Head of caudate nucleus (tissue), 42 donors: Measurements from ENCODE around the gene CADM1.

Source experiments
- DNase-seq, 42 donors: peaks; one replicate each; pipeline versions ENCODE4 v3.0.0 to v3.0.0-alpha.2; 2020 to 2021; ENCODE audit warnings: mixed read lengths in 7 of 42
- intact Hi-C: fragments of 100-400 bp; cut with DNase I; formaldehyde crosslinking; loops from one replicate; pipeline ENCODE4 v1.15.0; 2022

The CADM1 gene

DNA sequence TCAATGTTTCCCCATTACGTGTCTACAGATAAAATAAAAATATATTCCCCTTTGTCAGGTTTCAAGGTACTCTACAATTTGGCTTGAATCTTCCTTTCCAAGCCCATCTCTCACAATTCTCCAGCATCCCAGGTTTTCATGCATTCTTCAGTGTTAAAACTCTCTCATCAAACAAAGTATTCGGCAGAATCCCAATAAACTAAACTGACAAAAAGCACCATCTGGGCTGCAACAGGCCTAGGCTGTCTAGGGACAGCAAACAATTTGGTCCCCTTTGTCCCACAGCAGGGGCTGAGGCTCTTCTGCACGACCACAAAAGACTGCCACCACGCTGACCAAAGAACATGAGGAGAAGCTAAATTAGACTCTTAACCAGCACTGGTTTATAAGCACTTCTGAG, 159.4 kb downstream of the CADM1 start:
- DNase-seq, result no peak
- intact Hi-C loops, result no loop called here

DNA sequence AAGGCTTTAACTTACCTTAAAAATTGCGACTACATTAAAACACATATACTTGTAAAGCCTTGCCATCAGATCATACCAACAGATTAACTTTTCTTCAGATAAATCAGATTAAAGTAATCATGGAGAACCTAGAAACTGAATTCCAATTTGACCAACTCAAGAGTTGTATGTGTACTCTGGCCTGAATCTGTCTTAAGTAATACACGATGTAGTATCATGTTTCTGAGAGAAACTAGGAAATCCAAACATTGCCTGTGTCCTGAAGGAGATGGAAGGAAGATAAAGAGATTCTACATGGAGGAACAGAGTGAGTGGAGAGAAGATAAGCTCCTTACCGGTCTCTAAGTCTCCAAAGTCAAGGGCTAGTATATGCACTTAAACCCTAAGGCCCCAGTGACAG, 162.1 kb downstream of the CADM1 start:
- no peak for DNase-seq
- intact Hi-C loops, result no loop called here

DNA sequence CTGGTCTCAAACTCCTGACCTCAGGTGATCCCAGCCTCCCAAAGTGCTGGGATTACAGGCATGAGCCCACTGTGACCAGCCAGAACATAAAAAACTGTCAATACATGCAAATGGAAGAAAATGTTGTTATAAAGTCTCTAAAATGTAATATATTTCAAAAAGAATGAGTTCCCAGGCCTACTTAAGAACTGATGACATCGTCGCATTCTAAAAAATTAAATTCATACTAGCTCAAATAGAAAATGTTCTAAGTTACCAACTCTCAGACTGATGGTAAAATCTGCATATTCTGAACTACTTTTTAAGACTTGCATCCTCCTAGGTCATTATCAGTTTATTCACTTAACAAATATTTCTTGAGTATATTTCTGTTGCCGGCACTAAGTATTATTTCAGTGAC, 163.3 kb downstream of the CADM1 start:
- DNase-seq, result no peak
- intact Hi-C loops, result no loop called here

DNA sequence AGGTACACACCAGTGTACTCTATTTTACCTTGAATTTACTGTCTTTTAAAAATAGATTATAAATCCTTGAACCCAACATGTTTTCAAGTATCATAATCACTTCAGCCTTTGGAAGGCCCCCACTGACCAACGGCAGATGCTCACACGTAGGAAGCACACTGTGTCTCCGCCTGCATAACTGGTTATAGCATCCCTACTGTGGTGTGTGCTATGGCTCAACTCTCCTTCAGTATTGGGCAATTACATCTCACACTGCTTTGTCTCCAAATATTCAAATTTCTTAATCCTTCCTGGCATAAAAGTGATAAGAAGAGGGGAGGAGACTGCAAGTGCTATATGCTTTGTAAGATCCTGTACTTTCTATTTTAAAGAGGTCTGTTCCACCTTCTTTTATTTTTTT, 165.7 kb downstream of the CADM1 start:
- intact Hi-C loops, result loop anchor here (5.0 kb wide), 1 partner anchor 164 kb away; the partner anchor contains the start of gene CADM1
- DNase-seq, result no peak

DNA sequence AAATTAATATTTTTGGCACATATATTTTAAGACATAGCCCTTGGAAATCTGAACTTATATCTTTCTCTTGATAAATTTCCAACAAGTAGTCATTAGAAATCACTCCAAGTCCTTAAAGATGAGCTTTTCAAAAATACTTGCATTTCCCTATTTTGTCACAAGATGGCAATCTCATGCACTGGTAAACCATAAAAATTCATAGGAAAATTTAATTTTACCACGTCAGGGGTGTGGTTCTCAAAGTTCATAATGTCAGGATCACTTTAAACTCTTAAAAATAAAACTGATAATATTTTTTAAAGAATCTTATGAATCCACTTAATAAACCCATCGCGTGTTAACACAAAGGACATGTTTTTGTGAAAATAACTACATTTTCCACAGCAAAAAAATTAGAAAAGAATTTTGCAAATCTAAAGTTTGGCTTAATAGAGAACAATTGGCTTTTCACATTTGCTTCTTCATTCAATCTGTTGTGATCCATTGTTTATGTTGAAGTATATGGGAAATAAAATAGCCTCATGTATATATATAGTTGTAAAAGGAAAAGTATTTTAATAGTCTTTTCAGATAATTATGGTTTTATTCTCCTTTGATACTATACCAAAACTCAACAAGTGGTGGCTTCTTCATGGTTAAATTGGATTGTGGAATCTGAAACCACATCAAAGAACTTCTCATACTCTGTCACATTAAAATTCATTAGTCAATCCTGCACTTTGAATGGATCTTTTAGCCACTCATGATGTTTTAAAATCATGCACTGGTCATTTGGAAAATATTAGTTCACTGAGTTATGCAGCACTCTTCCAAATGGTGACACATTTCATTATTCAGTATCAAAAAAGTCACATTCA, 169.1 kb downstream of the CADM1 start:
- DNase-seq, result peak in 1 of 42 donors; percentile 15
- intact Hi-C loops, result loop anchor here (5.0 kb wide), 1 partner anchor 167 kb away; the partner anchor contains the start of gene CADM1

DNA sequence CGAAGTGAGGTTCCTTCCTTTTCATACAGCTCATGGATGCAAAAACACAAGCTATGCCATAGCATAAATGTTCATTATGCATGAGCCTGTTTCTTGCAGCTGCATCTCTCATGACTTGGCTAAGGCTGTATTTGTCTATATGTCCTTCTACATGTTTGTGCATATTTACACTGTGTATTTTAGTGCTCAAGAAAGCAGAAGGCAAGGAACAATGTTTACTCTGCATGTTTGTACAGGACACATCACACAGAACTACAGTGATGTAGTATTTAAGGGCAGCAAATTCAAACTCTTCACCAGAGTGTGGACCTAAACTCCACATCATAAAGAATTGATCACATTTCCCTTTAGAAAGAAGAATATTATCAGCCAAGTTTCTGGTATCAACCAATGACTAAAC, 170.3 kb downstream of the CADM1 start:
- intact Hi-C loops, result no loop called here
- DNase-seq, result no peak

DNA sequence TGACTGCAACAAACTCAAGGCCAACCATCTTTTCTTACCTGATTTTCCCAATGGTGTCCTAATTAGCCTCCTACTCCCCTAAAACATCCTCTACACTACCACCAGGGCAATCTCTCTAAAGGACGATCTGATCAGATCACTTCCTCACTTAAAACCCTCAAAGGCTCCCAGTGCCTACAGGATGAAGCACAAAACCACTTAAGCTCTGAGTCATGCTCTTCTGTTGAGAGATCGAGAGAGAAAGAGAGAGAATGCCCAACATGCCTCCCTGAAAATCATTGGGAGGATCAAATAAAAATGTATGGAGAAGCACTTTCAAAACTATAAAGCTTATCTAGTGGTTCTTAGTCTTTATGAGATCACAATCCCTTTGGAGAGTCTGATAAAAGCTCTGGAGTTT, 171.1 kb downstream of the CADM1 start:
- intact Hi-C loops, result no loop called here
- DNase-seq, result no peak

DNA sequence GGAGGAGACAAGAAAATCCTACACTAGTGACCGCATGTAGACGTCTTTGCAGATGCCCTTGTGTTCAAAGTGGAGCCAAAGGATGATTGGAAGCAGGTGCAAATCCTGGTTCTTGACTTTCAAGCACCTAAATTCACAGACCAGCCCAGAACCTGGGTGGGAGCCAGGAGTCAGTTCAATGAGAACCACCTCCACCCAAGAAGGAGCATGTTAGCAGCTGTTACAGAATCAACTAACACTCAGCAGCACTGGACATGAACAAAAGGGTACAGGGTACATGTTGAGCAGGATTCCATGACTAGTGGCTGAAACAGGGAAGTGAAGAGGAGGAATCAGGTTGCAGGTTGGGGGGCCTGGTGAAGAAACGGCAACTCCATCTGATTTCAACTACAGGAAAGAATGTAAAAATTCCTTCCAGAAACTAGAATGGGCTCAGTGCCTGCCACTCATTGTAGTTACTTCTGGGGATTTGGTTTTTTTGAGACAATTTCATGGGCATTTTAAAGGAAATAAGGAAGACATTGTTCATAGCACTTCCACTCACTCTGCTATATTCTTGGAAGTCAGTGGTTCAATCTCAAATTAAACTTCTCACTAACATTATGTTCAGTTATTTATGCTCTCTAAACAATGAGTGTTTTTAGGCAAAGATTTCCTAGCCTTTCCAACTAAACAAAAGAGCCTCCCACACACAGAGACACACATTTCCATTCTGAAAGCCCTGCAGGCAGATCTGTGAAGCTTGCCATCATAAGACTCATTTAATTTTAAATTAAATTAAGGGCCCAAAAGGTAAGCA, 173.3 kb downstream of the CADM1 start:
- no peak for DNase-seq

DNA sequence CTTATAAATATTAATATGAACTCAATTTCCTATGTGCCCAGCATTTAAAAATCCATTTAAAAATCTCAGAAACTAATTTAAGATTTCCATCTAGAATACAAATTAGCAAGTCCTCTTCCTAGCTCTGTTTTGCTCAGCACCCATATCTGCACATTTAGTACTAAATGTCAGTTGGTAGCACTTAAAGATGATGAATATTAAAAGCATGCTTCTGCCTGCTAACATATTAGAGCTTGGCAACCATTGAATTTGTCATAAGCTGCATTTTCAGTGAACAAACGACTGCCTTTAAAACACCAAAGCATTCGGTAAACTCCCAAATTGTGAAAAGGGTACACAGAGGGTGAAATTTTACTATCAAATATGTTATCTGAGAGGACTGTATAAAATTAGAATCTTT, 177.7 kb downstream of the CADM1 start:
- intact Hi-C loops, result no loop called here
- DNase-seq, result no peak

More for the DNA sequence above, 173.3 kb downstream of the CADM1 start:
- intact Hi-C loops, result no loop called here

DNA sequence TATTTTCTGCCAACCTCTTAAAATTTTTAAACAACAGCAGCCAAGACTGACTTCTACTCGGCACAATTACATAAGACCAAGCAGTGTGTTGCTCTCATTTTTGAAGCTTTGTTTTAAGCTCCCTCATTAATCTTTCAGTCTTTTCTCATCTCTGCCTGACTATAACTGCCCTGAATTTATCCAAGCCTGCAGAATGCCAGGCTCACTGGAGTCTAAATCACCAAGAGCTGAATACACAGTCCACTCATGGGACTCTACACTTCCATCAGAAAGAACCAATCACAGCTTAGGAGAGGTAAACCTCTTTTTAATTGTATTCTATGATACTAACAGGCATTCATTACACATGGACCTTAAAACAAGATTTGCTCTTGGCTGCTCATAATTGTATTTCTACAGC, 178.7 kb downstream of the CADM1 start:
- DNase-seq, result no peak
- intact Hi-C loops, result no loop called here

DNA sequence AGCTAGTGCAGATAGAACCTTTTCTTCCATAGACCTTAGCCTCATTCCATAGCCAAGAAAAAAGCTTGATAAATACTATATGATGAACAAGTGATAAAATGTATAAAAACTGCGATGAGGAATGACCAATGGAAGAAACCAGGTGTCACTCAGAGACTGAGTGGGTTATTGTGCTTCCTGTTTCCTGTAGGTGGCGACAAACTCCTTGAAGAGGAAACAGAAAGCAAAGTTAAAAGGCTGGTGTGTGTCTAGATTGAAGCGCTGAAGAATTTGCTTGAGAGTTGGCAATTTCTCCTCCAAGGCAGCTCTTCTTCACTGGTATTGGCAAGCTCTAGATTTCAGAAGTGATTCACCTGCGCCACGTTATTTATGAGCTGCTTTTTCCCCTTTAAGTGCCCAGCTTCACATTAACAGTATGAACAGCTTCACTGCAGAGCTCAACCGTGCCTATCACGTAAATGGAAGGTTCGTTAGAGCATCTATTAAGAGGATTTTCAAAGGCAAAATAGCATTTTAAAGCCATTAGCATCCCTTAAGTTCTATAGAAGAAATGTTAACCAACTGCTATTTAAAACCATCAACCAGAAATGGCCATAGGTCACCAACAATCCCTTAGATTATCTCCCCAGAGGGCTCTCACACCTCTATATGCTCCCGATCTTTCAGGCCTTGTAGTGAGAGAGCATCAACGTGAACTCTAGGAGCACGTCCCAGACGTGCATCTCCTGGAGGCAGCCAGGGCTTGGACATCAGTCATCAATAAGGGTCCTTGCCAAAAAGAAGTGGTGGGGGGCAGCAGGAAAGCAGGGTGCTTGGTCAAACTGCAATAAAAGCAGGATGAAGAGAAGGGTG, 179.4 kb downstream of the CADM1 start:
- intact Hi-C loops, result no loop called here
- peak in 26 of 42 donors; percentile 14 to 81 (median 37) for DNase-seq

DNA sequence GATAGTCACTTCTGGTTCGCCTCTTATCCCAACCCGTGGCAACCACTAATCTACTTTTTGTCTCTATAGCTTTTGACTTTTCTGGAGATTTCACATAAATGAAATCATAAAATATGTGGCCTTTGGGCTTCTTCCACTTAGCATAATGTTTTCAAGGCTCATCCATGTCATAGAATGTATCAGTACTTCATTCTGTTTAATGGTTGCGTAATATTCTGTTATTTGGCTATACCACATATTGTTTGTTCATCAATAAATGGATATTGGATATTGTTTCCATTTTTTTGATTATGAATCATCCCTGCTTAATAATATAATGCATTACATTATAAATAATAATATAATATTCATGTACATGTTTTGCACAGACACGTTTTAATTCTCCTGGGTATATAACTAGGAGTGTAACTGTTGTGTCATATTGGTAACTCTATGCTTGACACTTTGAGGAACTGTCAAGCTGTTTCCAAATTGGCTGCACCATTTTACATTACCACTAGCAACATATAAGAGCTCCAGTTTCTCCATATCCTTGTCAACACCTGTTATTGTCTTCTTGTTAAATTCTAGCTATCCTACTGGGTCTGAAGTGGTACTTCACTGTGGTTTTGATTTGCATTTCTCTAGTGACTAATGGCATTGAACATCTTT, 181.5 kb downstream of the CADM1 start:
- intact Hi-C loops, result no loop called here
- no peak for DNase-seq

DNA sequence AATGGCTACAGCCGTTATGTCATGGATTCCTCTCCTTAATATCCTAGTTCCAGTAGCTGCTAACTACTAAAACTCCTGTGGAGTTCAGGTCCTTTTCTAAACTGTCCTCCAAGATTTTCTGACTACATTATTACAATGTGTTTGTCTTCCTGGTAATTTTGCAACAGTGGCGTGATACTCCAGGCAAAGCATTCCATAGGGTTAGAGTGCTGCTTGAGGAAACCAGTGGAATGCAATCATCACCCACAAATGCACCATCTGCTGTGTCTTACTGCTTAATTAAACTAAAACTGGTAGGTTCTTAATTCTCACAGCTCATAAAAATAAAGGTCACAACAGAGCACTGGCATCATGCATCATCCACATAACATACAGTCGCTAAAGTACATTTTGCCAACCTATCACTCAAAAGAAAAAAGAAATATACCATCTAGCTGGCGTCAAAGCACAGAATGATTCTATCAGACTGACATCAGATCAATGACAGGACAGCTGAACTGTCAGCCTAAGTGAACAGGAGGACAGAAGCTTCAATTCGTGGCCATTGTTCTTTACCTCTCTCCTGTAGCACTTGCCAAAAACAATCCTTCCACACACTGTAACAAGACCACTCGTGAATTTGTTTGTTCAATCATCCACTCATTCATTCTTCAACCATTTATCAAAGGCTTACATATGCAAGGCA, 182.5 kb downstream of the CADM1 start:
- intact Hi-C loops, result no loop called here
- no peak for DNase-seq

DNA sequence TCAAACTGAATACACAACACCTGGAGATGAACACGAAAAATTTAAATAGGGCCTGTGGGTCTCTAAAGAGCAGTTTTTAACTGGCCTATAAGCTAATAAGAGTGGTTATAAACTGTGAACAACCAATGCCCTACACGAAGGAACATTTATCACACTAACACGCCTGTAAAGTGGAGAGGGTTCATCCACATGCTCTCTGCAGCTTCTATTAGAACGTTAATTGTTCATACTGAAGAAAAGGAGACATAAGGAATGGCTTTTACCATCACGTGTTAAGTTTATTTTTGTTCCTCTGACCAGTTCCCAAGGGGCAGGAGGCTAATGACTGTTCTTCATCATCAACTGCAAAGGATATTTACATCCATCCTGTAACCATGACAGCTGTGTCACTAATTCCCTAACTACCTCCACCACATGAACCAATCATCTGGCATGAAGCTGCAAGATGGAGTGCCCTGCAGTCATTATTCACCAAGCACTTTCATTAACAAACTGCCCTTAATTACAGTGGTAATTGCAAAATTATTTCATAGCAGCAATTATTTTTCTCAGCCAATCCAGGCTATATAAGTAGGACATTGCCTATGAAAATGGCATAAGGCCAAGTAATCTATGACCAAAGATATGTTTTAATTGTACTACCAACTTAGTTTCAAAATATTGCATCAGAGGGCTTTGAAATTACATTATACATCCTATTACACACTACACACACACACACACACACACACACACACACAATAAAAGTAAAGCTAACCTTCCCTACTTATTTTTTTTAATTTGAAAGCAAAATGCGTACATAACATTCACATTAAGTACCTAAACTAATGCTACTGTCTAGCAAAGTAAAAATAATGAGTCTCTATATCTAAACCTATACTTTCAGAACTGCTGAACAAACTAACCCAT, 186.7 kb downstream of the CADM1 start:
- intact Hi-C loops, result no loop called here
- no peak for DNase-seq

DNA sequence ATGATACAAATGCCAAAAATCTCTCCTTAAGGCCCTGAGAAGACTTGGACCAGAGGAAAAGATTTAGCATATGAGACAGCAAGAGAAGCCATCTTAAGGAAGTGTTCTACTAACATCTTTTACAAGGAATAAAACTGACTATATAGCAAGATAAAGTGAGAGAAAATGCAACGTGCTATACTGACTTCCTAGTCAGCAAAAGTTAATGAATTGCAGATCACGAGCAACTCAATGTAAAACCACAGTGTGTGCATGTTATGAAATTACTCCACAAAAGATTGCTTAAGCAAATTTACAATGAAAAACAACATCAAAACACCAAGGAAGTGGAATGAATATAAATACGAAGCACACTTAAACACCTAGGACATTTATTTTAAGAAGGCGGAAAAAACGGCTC, 187.5 kb downstream of the CADM1 start:
- DNase-seq, result no peak
- intact Hi-C loops, result no loop called here

DNA sequence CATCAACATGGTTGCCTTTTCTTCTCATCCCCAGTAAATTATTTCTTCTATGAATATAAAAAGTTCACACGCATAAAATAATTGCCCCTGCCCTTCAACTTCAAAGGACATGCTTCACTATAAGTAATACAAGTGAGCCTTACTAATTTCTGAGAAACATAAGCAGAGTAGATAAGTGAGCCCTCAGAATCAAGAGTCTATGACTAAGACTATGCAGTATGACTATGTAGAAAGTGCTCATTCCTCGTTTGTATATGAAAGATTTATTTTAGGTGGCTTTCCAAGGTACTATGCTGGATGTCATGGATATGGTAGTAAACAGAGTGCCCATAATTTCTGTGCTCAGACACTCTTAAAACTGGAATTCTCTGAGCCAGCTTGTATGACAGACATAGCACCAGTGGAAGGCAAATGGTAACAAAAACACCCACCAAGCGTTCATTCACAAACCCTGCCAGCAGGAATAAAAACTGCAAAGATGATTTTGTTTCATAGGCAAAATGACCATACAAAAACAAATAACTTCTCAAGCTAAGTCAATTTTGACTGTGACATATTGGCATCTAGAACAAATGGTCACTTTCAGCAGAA, 189.8 kb downstream of the CADM1 start:
- no peak for DNase-seq
- intact Hi-C loops, result loop anchor here (5.0 kb wide), 1 partner anchor 237 kb away; no protein-coding TSS in a partner anchor
